ENCODE results near the gene AKR7A2. TPM values are rescaled to one million over a fixed set of nuclear protein-coding genes. Genes with fewer than 3 reads are reported as not detected.
A peak's percentile ranks its signal among the peaks of the same experiment; 100 is the strongest.

AKR7A2 gene
- total RNA-seq, 4 donors from 2014 or later = 45.2 to 68.2 (median 59.6) TPM

GRCh38 chr1:19310720-19311502, 1.0 kb downstream of the AKR7A2 start:
- Histone ChIP-seq H3K4me1 (peaks cover 17 to 58% (median 52%) of the 10 kb centered on the region in 4 donors), H3K27ac (replicated peaks in 1 of 4) (peak overlapping the region; percentile 77 to 93 (median 86)), H3K4me3 (peak overlapping the region; percentile 71 to 91 (median 80)), H3K27me3 (no peaks in the 10 kb centered on the region), H3K36me3 (peaks cover 5 to 28% (median 27%) of the 10 kb centered on the region in 4 donors), H3K9me3 (no peaks in the 10 kb centered on the region)
- TF ChIP-seq CTCF (IDR thresholded peaks at IDR 0.05) = no peak
- intact Hi-C loops (cut with DNase I) = no loop called here
- no peak for DNase-seq (ENCODE audit: extremely low spot score)
- WGBS = 51% methylated on average over 13 of the region's 13 CpGs

DNA sequence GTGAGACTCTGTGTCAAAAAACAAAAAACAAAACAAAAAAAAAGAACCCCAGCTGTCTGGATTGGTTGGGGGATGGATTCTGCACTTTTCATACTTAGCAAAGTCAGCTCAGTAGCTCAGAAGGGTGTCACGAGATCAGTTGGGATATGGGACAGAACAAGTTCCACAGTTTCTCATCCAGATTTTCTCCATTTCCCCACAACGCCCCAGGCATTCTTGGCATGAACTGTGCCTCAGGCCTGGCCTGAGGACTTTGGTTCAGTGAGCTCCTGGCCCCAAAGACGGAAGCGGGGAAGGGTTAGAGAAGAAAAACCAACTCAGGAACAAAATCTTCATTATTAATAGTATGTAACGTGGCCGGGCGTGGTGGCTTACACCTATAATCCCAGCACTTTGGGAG, 1.9 kb downstream of the AKR7A2 start:
- WGBS = 84% methylated on average over 7 of the region's 7 CpGs
- intact Hi-C loops (cut with DNase I) = no loop called here
- Histone ChIP-seq H3K27ac (replicated peaks in 1 of 4) (no peak overlapping the region), H3K4me1 (peaks cover 17 to 50% (median 43%) of the 10 kb centered on the region in 4 donors), H3K27me3 (no peaks in the 10 kb centered on the region), H3K9me3 (no peaks in the 10 kb centered on the region), H3K4me3 (no peak overlapping the region), H3K36me3 (peaks cover 5 to 37% (median 35%) of the 10 kb centered on the region in 4 donors)
- no peak for TF ChIP-seq POLR2A (IDR thresholded peaks at IDR 0.05; ENCODE audit: low read depth)
- no peak for TF ChIP-seq POLR2AphosphoS5 (IDR thresholded peaks at IDR 0.05)
- no peak for TF ChIP-seq CTCF (IDR thresholded peaks at IDR 0.05)
- no peak for TF ChIP-seq EP300 (IDR thresholded peaks at IDR 0.05)
- DNase-seq (ENCODE audit: extremely low spot score) = no peak

DNA sequence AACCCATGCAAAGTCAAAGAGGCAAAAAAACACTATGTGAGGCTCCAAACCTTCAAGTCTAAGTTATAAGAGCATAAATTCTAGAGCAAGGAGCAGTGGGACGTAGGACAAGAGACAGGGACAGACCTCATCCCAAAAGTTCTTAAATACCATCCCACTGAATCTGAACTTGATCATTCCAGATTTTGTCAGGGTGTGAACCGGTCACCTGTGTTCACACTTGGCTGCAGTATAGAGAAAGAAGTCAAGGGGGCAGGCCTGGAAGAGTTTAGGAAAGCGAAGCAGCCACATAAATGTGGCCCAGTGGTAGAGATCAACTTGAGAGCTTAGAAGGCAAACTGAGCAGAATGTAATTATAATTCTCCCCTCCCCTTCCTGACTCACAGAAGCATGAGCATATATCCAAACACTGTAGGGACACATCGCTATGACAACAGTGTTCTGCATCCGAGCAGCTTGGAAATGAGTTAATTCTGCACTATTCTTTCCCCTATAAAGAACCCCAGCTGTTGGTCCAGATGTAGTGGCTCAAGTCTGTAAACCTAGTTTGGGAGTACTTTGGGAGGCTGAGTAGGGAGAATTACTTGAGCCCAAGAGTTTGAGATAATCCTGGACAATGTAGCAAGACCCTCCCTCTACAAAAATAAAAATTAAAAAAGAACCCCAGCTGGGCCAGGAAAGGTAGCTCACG, 2.7 kb downstream of the AKR7A2 start:
- Histone ChIP-seq H3K36me3 (peaks cover 9 to 45% (median 43%) of the 10 kb centered on the region in 4 donors), H3K4me3 (no peak overlapping the region), H3K27me3 (no peaks in the 10 kb centered on the region), H3K27ac (replicated peaks in 1 of 4) (no peak overlapping the region), H3K9me3 (no peaks in the 10 kb centered on the region), H3K4me1 (peaks cover 17 to 45% (median 36%) of the 10 kb centered on the region in 4 donors)
- DNase-seq (ENCODE audit: extremely low spot score) = no peak
- TF ChIP-seq POLR2AphosphoS5 (IDR thresholded peaks at IDR 0.05) (no peak), EP300 (IDR thresholded peaks at IDR 0.05) (no peak), CTCF (IDR thresholded peaks at IDR 0.05) (no peak), POLR2A (IDR thresholded peaks at IDR 0.05; ENCODE audit: low read depth) (no peak)
- 80% methylated on average over 6 of the region's 6 CpGs for WGBS
- intact Hi-C loops (cut with DNase I) = loop anchor here (10.0 kb wide), 1 partner anchor 54 kb away; the partner anchor contains the start of genes EMC1 and MRTO4

- no peak overlapping the region for H3K4me3 ChIP-seq
- H3K36me3 ChIP-seq = peaks cover 16 to 53% (median 51%) of the 10 kb centered on the region in 4 donors
- H3K9me3 ChIP-seq = no peaks in the 10 kb centered on the region
- no peak for TF ChIP-seq EP300 (IDR thresholded peaks at IDR 0.05)
- TF ChIP-seq CTCF (IDR thresholded peaks at IDR 0.05) = no peak
- no peak for TF ChIP-seq POLR2A (IDR thresholded peaks at IDR 0.05; ENCODE audit: low read depth)
- TF ChIP-seq POLR2AphosphoS5 (IDR thresholded peaks at IDR 0.05) = no peak
- WGBS = 93% methylated on average over 3 of the region's 3 CpGs
- H3K27me3 ChIP-seq = no peaks in the 10 kb centered on the region
- H3K4me1 ChIP-seq = peaks cover 17 to 37% (median 29%) of the 10 kb centered on the region in 4 donors
- no peak overlapping the region for H3K27ac ChIP-seq (replicated peaks in 1 of 4)
- intact Hi-C loops (cut with DNase I) = loop anchor here (10.0 kb wide), 1 partner anchor 54 kb away; the partner anchor contains the start of genes EMC1 and MRTO4
- DNase-seq (ENCODE audit: extremely low spot score) = no peak
Observed at GRCh38 chr1:19308509-19308907, 3.4 kb downstream of the AKR7A2 start.
